ENCODE data around the gene C3orf80.

- TF ChIP-seq TAF1 (IDR thresholded peaks at IDR 0.05; ENCODE audit: borderline replicate concordance, insufficient read depth, low read length): no peak
- no peak for TF ChIP-seq SIN3A (IDR thresholded peaks at IDR 0.05; ENCODE audit: borderline replicate concordance, insufficient read depth, low read length)
- no peak for TF ChIP-seq FOXP2 (optimal IDR thresholded peaks at IDR 0.05; ENCODE audit: borderline replicate concordance, extremely low read depth, extremely low read length, insufficient read depth)
Measured at GRCh38 chr3:160205606-160206005, 19.6 kb upstream of the C3orf80 start.

Measured in PFSK-1 (cell line).